ENCODE measurements around the gene UBAC2.

GRCh38 chr13:99386495-99386894, 185.8 kb downstream of the UBAC2 start:
- TF ChIP-seq POLR2A (IDR thresholded peaks at IDR 0.05; ENCODE audit: low read depth, low read length) (no peak), CTCF (conservative IDR thresholded peaks at IDR 0.05; ENCODE audit: low read depth, low read length) (no peak)
- TF ChIP-seq, protein P1, sequence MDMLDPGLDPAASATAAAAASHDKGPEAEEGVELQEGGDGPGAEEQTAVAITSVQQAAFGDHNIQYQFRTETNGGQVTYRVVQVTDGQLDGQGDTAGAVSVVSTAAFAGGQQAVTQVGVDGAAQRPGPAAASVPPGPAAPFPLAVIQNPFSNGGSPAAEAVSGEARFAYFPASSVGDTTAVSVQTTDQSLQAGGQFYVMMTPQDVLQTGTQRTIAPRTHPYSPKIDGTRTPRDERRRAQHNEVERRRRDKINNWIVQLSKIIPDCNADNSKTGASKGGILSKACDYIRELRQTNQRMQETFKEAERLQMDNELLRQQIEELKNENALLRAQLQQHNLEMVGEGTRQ (IDR thresholded peaks at IDR 0.05; ENCODE audit: low read depth, low read length), result no peak

Data from IMR-90 (cell line).